BE2C (cell line): ENCODE results near the gene LRMDA.

Experiments used
- DNase-seq: peaks from one replicate; pipeline ENCODE4 v3.0.0-alpha.2; 2020
- H3K27me3 ChIP-seq: fragments of 250-450 bp; sonication (Bioruptor Pico); 2 replicates; pipeline ENCODE4 v1.5.1; 2020; ENCODE audit warnings: mild to moderate bottlenecking
- H3K36me3 ChIP-seq: fragments of 250-450 bp; sonication (Bioruptor Pico); 2 replicates; pipeline ENCODE4 v1.5.1; 2020; ENCODE audit warnings: mild to moderate bottlenecking
- H3K4me1 ChIP-seq: fragments of 250-450 bp; sonication (Bioruptor Pico); 2 replicates; pipeline ENCODE4 v1.5.1; 2020
- H3K4me3 ChIP-seq: 2 replicates; pipeline ENCODE4 v1.5.1; 2011; ENCODE audit warnings: low read depth, low read length
- H3K9me3 ChIP-seq: fragments of 250-450 bp; sonication (Bioruptor Pico); 2 replicates; pipeline ENCODE4 v1.5.1; 2020
- TF ChIP-seq, protein P1 (sequence below): IDR thresholded peaks from 2 replicates; pipeline ENCODE4 v1.5.1; 2012; ENCODE audit warnings: mild to moderate bottlenecking, low read depth, low read length

Gene LRMDA

DNA sequence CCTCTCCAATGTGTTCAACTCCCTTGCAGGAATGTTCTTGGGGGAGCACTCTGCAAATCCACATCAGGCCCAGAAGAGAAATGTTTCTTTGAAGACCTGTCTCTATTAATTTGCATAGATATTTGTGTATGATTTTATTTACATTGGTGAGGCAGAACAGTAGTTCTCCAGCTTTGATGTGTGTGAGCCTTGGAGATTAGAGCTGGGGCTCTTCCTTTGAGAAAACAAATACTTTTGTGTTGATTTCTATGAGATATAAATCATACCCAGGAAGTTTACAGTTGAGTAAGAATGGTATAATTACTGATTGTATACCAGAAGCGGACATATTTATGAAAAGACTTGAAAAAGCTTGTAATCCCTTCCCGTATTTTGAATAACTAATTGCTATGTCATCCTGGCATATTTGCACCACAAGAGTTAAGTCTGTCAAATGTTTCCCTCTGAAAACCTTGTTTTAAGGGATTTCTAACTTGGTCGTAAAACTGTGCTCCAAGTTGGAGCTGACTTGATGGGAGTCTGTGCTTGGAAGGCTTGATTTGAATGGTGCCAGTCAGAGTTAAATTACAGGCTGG lies 468.5 kb downstream of the LRMDA start:
- Histone ChIP-seq H3K27me3 (no peaks in the 10 kb centered on the region), H3K36me3 (no peaks in the 10 kb centered on the region), H3K9me3 (no peaks in the 10 kb centered on the region), H3K4me1 (no peaks in the 10 kb centered on the region), H3K4me3 (no peak overlapping the region)
- TF ChIP-seq, protein P1, sequence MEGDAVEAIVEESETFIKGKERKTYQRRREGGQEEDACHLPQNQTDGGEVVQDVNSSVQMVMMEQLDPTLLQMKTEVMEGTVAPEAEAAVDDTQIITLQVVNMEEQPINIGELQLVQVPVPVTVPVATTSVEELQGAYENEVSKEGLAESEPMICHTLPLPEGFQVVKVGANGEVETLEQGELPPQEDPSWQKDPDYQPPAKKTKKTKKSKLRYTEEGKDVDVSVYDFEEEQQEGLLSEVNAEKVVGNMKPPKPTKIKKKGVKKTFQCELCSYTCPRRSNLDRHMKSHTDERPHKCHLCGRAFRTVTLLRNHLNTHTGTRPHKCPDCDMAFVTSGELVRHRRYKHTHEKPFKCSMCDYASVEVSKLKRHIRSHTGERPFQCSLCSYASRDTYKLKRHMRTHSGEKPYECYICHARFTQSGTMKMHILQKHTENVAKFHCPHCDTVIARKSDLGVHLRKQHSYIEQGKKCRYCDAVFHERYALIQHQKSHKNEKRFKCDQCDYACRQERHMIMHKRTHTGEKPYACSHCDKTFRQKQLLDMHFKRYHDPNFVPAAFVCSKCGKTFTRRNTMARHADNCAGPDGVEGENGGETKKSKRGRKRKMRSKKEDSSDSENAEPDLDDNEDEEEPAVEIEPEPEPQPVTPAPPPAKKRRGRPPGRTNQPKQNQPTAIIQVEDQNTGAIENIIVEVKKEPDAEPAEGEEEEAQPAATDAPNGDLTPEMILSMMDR: no peak
- no peak for DNase-seq

DNA sequence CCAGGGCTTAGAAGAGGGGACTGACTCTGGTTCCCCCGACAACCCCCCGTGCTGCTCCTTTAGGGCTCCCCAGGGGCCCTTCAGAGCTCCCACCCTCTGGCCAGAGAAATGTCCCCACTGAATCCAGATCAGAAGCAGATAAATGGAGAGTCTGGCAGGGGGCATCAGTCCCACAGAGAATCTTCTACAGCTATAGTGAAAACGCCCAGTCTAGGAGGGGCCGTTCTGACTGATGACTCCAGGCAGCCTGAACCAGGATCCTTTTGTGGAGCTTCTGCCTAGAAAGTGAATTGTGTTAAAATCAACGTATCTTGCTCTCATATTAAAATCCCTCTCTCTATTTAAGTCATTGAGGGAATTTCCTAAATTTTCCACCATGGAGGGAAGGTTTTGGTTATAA lies 471.4 kb downstream of the LRMDA start:
- peak; percentile 11 for DNase-seq
- Histone ChIP-seq H3K4me3 (no peak overlapping the region), H3K4me1 (no peaks in the 10 kb centered on the region), H3K9me3 (no peaks in the 10 kb centered on the region), H3K27me3 (no peaks in the 10 kb centered on the region), H3K36me3 (no peaks in the 10 kb centered on the region)
- TF ChIP-seq, protein P1: no peak

DNA sequence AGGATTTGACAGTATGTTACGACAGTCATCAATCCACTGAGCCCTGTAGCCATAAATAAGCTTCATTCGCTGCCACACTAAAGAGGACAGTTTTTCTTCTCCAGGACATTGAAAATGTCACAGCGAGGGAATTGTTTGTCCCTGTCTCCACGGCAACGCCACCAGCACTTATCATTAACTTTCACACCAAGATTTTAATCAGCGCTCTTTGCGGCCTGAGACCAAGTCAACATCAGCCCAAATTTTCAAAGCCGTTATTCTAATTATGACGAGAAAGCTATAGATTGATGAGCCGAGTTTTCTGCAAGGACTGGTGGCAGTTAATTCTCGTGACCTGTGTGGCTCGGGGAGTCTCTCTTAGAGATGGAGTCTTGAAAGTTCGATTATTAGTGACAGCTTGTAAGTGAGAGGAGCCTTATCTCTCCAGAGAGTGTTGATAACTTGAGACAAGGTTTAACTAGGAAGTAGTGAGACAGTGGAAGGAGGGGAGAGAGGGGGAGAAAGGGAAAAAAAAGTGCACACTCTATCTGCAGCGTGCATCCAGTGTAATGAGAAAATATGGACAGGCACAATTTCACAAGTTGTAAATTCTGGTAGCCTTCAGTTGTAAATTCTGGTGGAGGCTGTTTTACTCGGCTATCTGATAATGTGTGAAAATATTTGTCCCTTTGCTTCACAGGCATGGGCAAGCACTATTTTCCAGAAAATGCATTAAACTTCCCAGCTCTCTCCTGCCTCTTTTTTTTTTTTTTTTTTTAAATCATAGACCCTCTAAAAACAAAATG lies 473.3 kb downstream of the LRMDA start:
- Histone ChIP-seq H3K9me3 (no peaks in the 10 kb centered on the region), H3K4me1 (no peaks in the 10 kb centered on the region), H3K36me3 (no peaks in the 10 kb centered on the region), H3K27me3 (no peaks in the 10 kb centered on the region), H3K4me3 (peak overlapping the region; percentile 17; the same call in 1 of the 2 replicates)
- TF ChIP-seq, protein P1: no peak
- DNase-seq: no peak

DNA sequence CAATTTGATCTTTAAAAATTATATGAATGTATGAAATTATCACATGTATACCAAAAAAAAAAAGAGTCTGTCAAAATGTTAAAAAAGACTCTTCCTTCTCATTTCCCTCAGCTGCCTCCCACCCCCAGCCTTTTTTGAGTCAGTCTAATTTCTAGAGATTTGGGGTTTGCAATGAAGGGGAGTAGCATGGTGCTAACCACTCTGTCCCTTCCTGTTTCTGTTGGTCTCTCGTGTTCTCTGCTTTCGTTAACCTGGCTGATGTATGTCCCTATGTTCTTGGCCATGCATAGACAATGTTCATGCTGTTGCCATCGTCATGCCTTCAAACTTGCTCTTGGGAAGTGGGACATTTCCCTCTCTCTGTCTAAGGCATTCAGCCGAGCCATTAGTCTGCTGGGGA lies 474.1 kb downstream of the LRMDA start:
- Histone ChIP-seq H3K4me3 (no peak overlapping the region), H3K9me3 (no peaks in the 10 kb centered on the region), H3K36me3 (no peaks in the 10 kb centered on the region), H3K4me1 (no peaks in the 10 kb centered on the region), H3K27me3 (no peaks in the 10 kb centered on the region)
- TF ChIP-seq, protein P1: no peak
- DNase-seq: no peak

DNA sequence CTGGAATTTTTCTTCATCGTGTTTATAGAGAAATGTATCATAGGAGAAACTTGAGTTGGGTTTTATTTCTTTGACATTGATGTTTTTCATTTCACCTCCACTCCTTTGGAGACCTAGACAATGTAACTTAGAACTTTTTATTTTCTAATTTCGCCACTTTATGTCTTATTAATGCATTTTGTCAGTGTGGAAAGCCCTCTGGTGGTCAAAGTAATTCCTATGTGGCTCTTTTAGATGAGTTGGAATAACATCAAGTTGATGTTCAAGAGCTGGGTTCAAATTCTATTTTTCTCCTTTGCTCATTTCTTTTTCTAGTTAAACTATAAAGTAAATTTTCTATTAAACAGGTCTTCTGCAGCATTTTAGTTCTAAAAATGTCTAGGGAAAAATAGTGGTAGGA lies 478.6 kb downstream of the LRMDA start:
- H3K9me3 ChIP-seq: no peaks in the 10 kb centered on the region
- DNase-seq: no peak
- TF ChIP-seq, protein P1: peak; percentile 44
- no peaks in the 10 kb centered on the region for H3K27me3 ChIP-seq
- H3K4me1 ChIP-seq: no peaks in the 10 kb centered on the region
- no peak overlapping the region for H3K4me3 ChIP-seq
- H3K36me3 ChIP-seq: no peaks in the 10 kb centered on the region

DNA sequence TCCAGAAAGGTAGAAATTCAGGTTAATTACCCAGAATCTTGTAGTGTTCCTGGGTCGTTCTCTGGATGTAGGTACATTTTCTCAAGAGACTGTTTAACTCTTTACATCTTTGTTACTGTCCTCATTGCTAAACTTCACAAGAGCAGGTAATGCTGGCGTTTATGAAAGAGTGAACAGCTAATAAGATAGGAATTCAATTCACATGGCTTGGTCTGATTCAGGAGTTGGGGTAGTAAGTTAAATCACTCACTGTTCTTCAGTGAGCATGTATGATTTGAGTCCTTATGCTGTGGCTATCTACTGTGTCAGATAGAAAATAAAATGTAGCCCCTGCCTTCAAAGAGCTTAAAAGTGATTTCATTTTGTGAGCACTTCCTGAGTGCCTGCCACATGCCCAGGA lies 480.0 kb downstream of the LRMDA start:
- no peak overlapping the region for H3K4me3 ChIP-seq
- DNase-seq: no peak
- no peaks in the 10 kb centered on the region for H3K27me3 ChIP-seq
- no peaks in the 10 kb centered on the region for H3K4me1 ChIP-seq
- TF ChIP-seq, protein P1: no peak
- H3K9me3 ChIP-seq: no peaks in the 10 kb centered on the region
- no peaks in the 10 kb centered on the region for H3K36me3 ChIP-seq
